ENCODE measurements around the gene GSAP. TPM values are rescaled to one million over a fixed set of nuclear protein-coding genes. Genes with fewer than 3 reads are reported as not detected.

GSAP gene
- total RNA-seq, 4 donors from 2014 or later = 6.8 to 11.4 (median 9.3) TPM

DNA sequence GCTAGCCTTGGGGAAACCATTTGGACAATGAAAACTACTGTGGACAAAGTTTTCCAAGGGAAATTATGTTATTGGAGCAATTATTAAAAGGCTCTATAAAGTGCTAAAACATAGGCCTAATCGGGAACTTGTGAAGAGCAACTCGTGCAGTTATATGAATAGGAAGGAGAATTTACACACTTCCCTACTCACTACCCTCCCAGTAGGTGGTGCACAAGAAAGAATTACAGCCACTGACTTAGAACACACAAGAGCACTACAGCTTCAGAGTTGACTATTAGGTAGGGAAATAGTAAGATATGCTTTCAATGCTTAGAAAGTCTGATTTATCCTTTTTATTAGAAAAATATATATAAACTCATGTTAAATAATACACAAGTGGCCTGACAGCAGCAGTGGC, 47.2 kb downstream of the GSAP start:
- no peak for TF ChIP-seq POLR2A (IDR thresholded peaks at IDR 0.05)
- TF ChIP-seq, protein P1, sequence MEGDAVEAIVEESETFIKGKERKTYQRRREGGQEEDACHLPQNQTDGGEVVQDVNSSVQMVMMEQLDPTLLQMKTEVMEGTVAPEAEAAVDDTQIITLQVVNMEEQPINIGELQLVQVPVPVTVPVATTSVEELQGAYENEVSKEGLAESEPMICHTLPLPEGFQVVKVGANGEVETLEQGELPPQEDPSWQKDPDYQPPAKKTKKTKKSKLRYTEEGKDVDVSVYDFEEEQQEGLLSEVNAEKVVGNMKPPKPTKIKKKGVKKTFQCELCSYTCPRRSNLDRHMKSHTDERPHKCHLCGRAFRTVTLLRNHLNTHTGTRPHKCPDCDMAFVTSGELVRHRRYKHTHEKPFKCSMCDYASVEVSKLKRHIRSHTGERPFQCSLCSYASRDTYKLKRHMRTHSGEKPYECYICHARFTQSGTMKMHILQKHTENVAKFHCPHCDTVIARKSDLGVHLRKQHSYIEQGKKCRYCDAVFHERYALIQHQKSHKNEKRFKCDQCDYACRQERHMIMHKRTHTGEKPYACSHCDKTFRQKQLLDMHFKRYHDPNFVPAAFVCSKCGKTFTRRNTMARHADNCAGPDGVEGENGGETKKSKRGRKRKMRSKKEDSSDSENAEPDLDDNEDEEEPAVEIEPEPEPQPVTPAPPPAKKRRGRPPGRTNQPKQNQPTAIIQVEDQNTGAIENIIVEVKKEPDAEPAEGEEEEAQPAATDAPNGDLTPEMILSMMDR (IDR thresholded peaks at IDR 0.05) = no peak
- WGBS, 2 donors = 66% methylated on average over 2 of the region's 2 CpGs
- intact Hi-C loops (cut with DNase I; ENCODE audit: low total_unique reads) = no loop called here
- no peak overlapping the region for H3K4me3 ChIP-seq (ENCODE audit: low read depth, poor library complexity, severe bottlenecking)
- DNase-seq (ENCODE audit: low spot score in 2 of 2) = no peak

DNA sequence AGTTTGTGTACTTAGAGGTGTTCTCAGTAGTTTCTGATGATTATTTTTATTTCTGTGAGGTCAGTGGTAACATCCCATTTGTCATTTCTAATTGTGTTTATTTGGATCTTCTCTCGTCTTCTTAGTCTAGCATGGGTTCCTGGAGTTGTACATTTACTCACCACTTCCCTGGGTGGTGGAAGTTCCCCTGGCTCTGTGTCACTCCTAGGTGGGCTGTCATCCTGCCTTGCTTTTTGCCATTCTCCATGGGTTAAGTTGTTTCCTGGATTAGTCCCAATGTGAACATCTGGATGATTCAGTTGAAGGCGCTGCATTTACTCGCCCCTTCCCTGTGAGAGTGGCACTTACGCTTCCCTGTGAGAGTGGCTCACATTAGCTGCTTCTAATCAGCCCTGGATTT, 48.2 kb downstream of the GSAP start:
- intact Hi-C loops (cut with DNase I; ENCODE audit: low total_unique reads) = no loop called here
- no peak for DNase-seq (ENCODE audit: low spot score in 2 of 2)
- TF ChIP-seq, protein P1 (IDR thresholded peaks at IDR 0.05) = no peak
- TF ChIP-seq POLR2A (IDR thresholded peaks at IDR 0.05) = no peak
- WGBS, 2 donors = 92 to 97% methylated on average over 4 of the region's 4 CpGs
- H3K4me3 ChIP-seq (ENCODE audit: low read depth, poor library complexity, severe bottlenecking) = no peak overlapping the region

DNA sequence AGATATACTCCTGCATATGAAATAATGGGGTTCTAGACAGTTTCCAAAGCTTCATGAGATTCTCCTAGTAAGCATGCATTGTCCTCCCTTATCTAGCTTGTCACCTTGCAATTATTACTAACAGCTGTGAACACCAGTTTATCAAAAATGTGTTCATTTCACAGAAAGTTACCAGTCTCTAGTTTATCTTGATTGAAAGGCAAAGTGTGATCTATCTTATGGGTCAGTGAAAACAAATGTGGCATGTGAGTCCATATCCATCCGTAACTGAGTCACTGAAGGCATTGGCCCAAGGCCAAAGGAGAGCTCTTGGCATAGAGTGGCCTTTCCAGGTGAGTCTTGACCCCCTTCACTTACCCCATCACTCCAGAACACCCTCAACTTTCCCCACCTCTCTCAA, 53.2 kb downstream of the GSAP start:
- intact Hi-C loops (cut with DNase I; ENCODE audit: low total_unique reads) = no loop called here
- no peak for DNase-seq (ENCODE audit: low spot score in 2 of 2)
- H3K4me3 ChIP-seq (ENCODE audit: low read depth, poor library complexity, severe bottlenecking) = no peak overlapping the region
- WGBS, 2 donors = 78 to 84% methylated on average over 1 of the region's 1 CpG
- TF ChIP-seq, protein P1 (IDR thresholded peaks at IDR 0.05) = no peak
- no peak for TF ChIP-seq POLR2A (IDR thresholded peaks at IDR 0.05)

DNA sequence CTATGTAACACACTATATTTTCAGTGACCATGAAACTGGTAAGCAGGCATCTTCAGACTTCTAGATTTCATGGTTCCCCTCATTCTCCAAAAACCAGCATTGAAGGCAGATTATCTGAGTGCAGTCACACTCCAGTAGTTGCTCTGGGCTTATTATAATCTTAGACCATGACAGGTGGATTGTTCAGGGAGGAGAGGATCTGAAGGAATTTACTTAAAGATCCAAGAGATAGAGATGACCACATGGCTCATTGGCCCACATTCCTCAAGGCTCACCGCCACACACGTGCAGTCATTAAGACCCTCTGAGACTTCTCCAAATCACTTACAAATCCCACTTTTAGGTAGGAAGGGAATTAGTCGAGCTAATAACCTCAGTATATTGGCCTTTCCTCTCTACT, 55.2 kb downstream of the GSAP start:
- H3K4me3 ChIP-seq (ENCODE audit: low read depth, poor library complexity, severe bottlenecking) = no peak overlapping the region
- 88 to 92% methylated on average over 3 of the region's 3 CpGs for WGBS, 2 donors
- TF ChIP-seq POLR2A (IDR thresholded peaks at IDR 0.05) = no peak
- TF ChIP-seq, protein P1 (IDR thresholded peaks at IDR 0.05) = no peak
- intact Hi-C loops (cut with DNase I; ENCODE audit: low total_unique reads) = no loop called here
- no peak for DNase-seq (ENCODE audit: low spot score in 2 of 2)

DNA sequence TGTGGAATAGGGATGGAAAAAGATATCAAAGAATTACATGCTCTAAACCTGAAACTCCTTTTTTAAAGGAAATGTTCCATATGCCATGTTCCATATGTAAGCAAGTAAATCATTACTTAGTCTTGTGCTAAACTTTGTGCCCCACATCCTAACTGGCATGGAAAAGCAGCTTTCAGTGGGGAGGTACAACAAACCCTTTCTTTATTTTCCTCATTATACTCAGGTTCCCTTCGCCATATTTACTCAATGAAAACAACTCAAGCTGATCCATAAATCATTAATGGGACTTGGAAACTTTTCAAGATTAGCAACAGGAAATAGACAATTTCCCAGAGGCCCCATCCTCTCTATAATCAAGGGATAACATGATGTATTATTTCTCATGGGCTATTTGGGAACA, 56.0 kb downstream of the GSAP start:
- 55 to 61% methylated on average over 1 of the region's 1 CpG for WGBS, 2 donors
- H3K4me3 ChIP-seq (ENCODE audit: low read depth, poor library complexity, severe bottlenecking) = no peak overlapping the region
- intact Hi-C loops (cut with DNase I; ENCODE audit: low total_unique reads) = no loop called here
- no peak for DNase-seq (ENCODE audit: low spot score in 2 of 2)
- TF ChIP-seq POLR2A (IDR thresholded peaks at IDR 0.05) = no peak
- TF ChIP-seq, protein P1 (IDR thresholded peaks at IDR 0.05) = no peak

DNA sequence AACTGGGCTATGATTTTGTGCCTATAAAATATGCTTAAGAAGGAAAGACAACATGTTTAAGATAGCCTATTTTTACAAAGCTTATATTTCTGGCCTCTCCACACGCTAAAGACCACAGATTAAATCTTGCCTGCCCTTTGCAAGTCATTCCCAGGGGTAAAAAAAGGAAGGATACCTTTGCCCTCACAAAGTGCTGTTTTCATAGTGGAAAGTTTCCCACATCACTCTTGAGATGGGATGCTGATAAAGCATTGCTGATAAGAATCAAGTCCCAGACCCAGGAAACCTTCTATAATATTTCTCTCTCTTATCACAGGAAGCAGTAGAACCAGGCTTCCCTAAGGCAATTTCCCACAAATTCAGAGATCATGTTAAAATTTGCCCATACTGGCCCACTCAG, 56.5 kb downstream of the GSAP start:
- intact Hi-C loops (cut with DNase I; ENCODE audit: low total_unique reads) = no loop called here
- TF ChIP-seq POLR2A (IDR thresholded peaks at IDR 0.05) = no peak
- TF ChIP-seq, protein P1 (IDR thresholded peaks at IDR 0.05) = no peak
- no peak for DNase-seq (ENCODE audit: low spot score in 2 of 2)
- H3K4me3 ChIP-seq (ENCODE audit: low read depth, poor library complexity, severe bottlenecking) = no peak overlapping the region
- 39 to 49% methylated on average over 1 of the region's 1 CpG for WGBS, 2 donors

Data from lower leg skin (tissue), 4 donors.